GM12891 (cell line): ENCODE measurements around the gene FCER1A. TPM values are rescaled to one million over a fixed set of nuclear protein-coding genes. Genes with fewer than 3 reads are reported as not detected.

Source experiments
- DNase-seq: peaks from one replicate; pipeline ENCODE4 v3.0.0; 2011; ENCODE audit warnings: low spot score; ENCODE audit not compliant: insufficient read length
- FAIRE-seq: peaks from 2 replicates; lab custom pipeline; 2011; peaks lifted over from hg19 to GRCh38; lab: Jason Lieb, UNC
- PAX5 ChIP-seq: IDR thresholded peaks from 2 replicates; pipeline ENCODE4 v1.6.1; 2011; ENCODE audit warnings: low read length, moderate library complexity, mild to moderate bottlenecking; ENCODE audit not compliant: insufficient read depth, severe bottlenecking
- POLR2A ChIP-seq: IDR thresholded peaks from 2 replicates; pipeline ENCODE4 v1.6.1; 2011; ENCODE audit warnings: low read depth, low read length, control low read depth
- POLR2AphosphoS5 ChIP-seq: IDR thresholded peaks from 2 replicates; pipeline ENCODE4 v1.6.1; 2011; ENCODE audit warnings: low read depth, low read length, control low read depth
- POU2F2 ChIP-seq: IDR thresholded peaks from 2 replicates; pipeline ENCODE4 v1.6.1; 2011; ENCODE audit warnings: low read depth, mild to moderate bottlenecking, control low read depth, low read length, moderate library complexity
- SPI1 ChIP-seq: IDR thresholded peaks from 2 replicates; pipeline ENCODE4 v1.6.1; 2011; ENCODE audit warnings: low read depth, low read length, control low read depth
- TAF1 ChIP-seq: IDR thresholded peaks from 2 replicates; pipeline ENCODE4 v1.6.1; 2011; ENCODE audit warnings: low read depth, low read length, control low read depth
- polyA plus RNA-seq: library from polyadenylated mRNA; unstranded; fragments of >200 nt; gene quantifications from one replicate; pipeline ENCODE4 v1.2.1, GENCODE V29; 2012; ENCODE audit warnings: low read depth, missing spikeins, inconsistent platforms; ENCODE audit not compliant: missing spikeins

The FCER1A gene
- polyA plus RNA-seq, result not detected

- DNase-seq, result no peak
- FAIRE-seq, result no peak
- TF ChIP-seq POU2F2 (no peak), PAX5 (no peak), POLR2A (no peak), POLR2AphosphoS5 (no peak), TAF1 (no peak), SPI1 (no peak)
Measured at GRCh38 chr1:159302095-159302494, at the start of gene FCER1A. FCER1A (plus strand) TSS chr1:159302336; CDS start chr1:159302365, 29 bp downstream.

GRCh38 chr1:159261311-159261710 is 40.8 kb upstream of the FCER1A start:
- no peak for DNase-seq
- FAIRE-seq, result no peak
- no peak for TF ChIP-seq POLR2A
- TF ChIP-seq PAX5, result no peak
- TF ChIP-seq POLR2AphosphoS5, result no peak
- TF ChIP-seq TAF1, result no peak
- TF ChIP-seq POU2F2, result no peak
- TF ChIP-seq SPI1, result no peak

GRCh38 chr1:159261721-159262494 is 40.2 kb upstream of the FCER1A start:
- FAIRE-seq (no peak), DNase-seq (no peak)
- TF ChIP-seq SPI1, result no peak
- TF ChIP-seq TAF1, result no peak
- no peak for TF ChIP-seq POLR2A
- TF ChIP-seq POLR2AphosphoS5, result no peak
- no peak for TF ChIP-seq POU2F2
- no peak for TF ChIP-seq PAX5

- no peak for DNase-seq
- no peak for FAIRE-seq
- no peak for TF ChIP-seq SPI1
- TF ChIP-seq TAF1, result no peak
- TF ChIP-seq PAX5, result no peak
- TF ChIP-seq POU2F2, result no peak
- TF ChIP-seq POLR2A, result no peak
- no peak for TF ChIP-seq POLR2AphosphoS5
Measured at GRCh38 chr1:159266832-159267231, 35.3 kb upstream of the FCER1A start.

GRCh38 chr1:159274631-159275030 is 27.5 kb upstream of the FCER1A start:
- FAIRE-seq (no peak), DNase-seq (no peak)
- TF ChIP-seq PAX5, result no peak
- no peak for TF ChIP-seq TAF1
- TF ChIP-seq POLR2A, result no peak
- TF ChIP-seq POLR2AphosphoS5, result no peak
- TF ChIP-seq SPI1, result no peak
- no peak for TF ChIP-seq POU2F2

GRCh38 chr1:159275891-159276290 is 26.2 kb upstream of the FCER1A start:
- DNase-seq (no peak), FAIRE-seq (no peak)
- TF ChIP-seq POU2F2 (no peak), PAX5 (no peak), POLR2AphosphoS5 (no peak), SPI1 (no peak), POLR2A (no peak), TAF1 (no peak)

DNA sequence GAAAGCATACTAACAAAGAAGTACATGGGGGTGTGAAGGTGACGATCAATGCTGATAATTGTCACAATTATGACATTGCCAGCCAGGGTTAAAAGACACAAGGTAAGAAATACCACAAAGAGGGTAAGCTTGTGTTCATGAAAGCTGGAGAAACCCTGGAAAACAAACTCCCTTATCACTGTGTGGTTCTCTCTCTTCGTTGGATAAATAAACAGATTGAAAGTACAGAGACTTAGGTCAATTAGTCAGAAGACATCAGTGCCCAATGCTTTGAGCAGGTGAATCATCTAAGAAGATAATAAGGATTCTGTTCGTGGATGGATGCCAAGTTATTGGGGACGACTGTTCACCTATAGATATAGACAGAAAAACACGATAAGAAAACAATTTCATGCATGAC is 22.4 kb upstream of the FCER1A start:
- TF ChIP-seq SPI1 (no peak), PAX5 (no peak), TAF1 (no peak), POU2F2 (no peak), POLR2AphosphoS5 (no peak), POLR2A (no peak)
- DNase-seq (no peak), FAIRE-seq (no peak)

DNA sequence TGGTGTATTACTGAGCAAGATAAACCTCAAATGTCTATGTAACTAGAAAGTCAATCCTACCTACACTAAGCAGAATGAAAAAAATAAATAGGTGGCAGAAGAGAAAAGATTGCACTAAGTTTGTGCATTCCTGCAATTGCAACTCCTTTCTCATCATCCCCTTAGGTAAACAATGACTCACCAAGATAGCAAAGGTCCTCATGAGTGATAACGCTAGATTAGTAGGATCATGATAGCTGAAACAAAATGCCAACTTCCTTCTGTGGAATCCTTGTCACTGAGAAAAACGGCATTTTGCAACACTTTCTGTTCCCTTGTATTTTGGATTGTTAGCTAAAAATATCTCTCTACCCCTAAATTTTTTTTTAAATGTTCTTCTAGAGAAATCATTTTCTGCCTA is 20.0 kb upstream of the FCER1A start:
- FAIRE-seq, result no peak
- TF ChIP-seq POLR2A (no peak), TAF1 (no peak), POU2F2 (no peak), SPI1 (no peak), PAX5 (no peak), POLR2AphosphoS5 (no peak)
- no peak for DNase-seq

- TF ChIP-seq POLR2A (no peak), TAF1 (no peak), POLR2AphosphoS5 (no peak), POU2F2 (no peak), PAX5 (no peak)
- FAIRE-seq, result no peak
- DNase-seq, result no peak
Measured at GRCh38 chr1:159289060-159289459, 13.1 kb upstream of the FCER1A start.
